ENCODE measurements around the gene FAM210A. TPM values are rescaled to one million over a fixed set of nuclear protein-coding genes. Genes with fewer than 3 reads are reported as not detected.

Gene FAM210A
- total RNA-seq, 4 donors from 2014 or later, result 9.7 to 15.8 (median 14.6) TPM

DNA sequence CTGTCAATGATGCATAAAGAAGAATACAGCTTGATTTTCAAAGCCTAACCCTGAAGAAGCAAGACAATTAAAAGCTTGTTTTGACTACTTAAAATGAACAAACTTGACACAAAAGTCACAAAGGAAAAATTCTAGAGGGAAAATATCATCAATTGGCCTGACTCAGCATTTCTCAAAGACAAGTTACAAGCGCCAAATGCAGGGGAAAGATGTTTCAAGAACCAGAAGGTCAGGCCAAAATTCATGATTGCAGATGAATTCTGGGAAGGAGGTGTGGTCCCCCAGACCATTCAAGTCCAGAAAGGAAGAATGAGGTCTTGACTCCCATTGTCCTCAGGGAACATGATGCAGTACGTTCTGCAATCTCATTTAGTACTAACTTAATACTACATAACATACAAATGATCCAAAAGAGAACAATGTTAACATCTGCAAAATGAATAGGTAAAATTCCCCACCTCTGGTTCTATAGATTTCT, 64.5 kb downstream of the FAM210A start:
- H3K36me3 ChIP-seq, result peaks cover 0 to 39% (median 0%) of the 10 kb centered on the region in 3 donors
- no peaks in the 10 kb centered on the region for H3K4me1 ChIP-seq
- no peaks in the 10 kb centered on the region for H3K9me3 ChIP-seq
- H3K4me3 ChIP-seq, result no peak overlapping the region
- no peaks in the 10 kb centered on the region for H3K27me3 ChIP-seq
- no peak overlapping the region for H3K27ac ChIP-seq
- DNase-seq, result no peak
- intact Hi-C loops (cut with DNase I), result no loop called here
- 66 to 73% methylated on average over 2 of the region's 2 CpGs for WGBS, 2 donors
- TF ChIP-seq POLR2A (IDR thresholded peaks at IDR 0.05), result no peak
- TF ChIP-seq, protein P1, sequence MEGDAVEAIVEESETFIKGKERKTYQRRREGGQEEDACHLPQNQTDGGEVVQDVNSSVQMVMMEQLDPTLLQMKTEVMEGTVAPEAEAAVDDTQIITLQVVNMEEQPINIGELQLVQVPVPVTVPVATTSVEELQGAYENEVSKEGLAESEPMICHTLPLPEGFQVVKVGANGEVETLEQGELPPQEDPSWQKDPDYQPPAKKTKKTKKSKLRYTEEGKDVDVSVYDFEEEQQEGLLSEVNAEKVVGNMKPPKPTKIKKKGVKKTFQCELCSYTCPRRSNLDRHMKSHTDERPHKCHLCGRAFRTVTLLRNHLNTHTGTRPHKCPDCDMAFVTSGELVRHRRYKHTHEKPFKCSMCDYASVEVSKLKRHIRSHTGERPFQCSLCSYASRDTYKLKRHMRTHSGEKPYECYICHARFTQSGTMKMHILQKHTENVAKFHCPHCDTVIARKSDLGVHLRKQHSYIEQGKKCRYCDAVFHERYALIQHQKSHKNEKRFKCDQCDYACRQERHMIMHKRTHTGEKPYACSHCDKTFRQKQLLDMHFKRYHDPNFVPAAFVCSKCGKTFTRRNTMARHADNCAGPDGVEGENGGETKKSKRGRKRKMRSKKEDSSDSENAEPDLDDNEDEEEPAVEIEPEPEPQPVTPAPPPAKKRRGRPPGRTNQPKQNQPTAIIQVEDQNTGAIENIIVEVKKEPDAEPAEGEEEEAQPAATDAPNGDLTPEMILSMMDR (IDR thresholded peaks at IDR 0.05), result no peak

GRCh38 chr18:13661051-13661778, 65.1 kb downstream of the FAM210A start:
- WGBS, 2 donors, result 73% methylated on average over 8 of the region's 8 CpGs
- intact Hi-C loops (cut with DNase I), result no loop called here

GRCh38 chr18:13660510-13660909, 65.8 kb downstream of the FAM210A start:
- 41 to 60% methylated on average over 5 of the region's 5 CpGs for WGBS, 2 donors
- intact Hi-C loops (cut with DNase I), result no loop called here

More at GRCh38 chr18:13661051-13661778, 65.1 kb downstream of the FAM210A start:
- Histone ChIP-seq H3K4me3 (no peak overlapping the region), H3K27me3 (no peaks in the 10 kb centered on the region), H3K4me1 (no peaks in the 10 kb centered on the region), H3K9me3 (no peaks in the 10 kb centered on the region), H3K27ac (no peak overlapping the region), H3K36me3 (peaks cover 0 to 33% (median 0%) of the 10 kb centered on the region in 3 donors)
- no peak for DNase-seq
- no peak for TF ChIP-seq POLR2A (IDR thresholded peaks at IDR 0.05)
- TF ChIP-seq, protein P1 (IDR thresholded peaks at IDR 0.05), result no peak

GRCh38 chr18:13658436-13659204, 67.7 kb downstream of the FAM210A start:
- Histone ChIP-seq H3K27ac (no peak overlapping the region), H3K36me3 (peaks cover 0 to 9% (median 0%) of the 10 kb centered on the region in 3 donors), H3K4me3 (no peak overlapping the region), H3K27me3 (no peaks in the 10 kb centered on the region), H3K9me3 (no peaks in the 10 kb centered on the region), H3K4me1 (peaks cover 0 to 9% (median 0%) of the 10 kb centered on the region in 3 donors)
- TF ChIP-seq, protein P1 (IDR thresholded peaks at IDR 0.05), result no peak
- TF ChIP-seq POLR2A (IDR thresholded peaks at IDR 0.05), result no peak
- DNase-seq, result no peak
- 76 to 77% methylated on average over 5 to 8 of the region's 8 CpGs for WGBS, 2 donors
- intact Hi-C loops (cut with DNase I), result no loop called here

More at GRCh38 chr18:13660510-13660909, 65.8 kb downstream of the FAM210A start:
- no peak for DNase-seq
- Histone ChIP-seq H3K4me3 (no peak overlapping the region), H3K27ac (no peak overlapping the region), H3K9me3 (no peaks in the 10 kb centered on the region), H3K36me3 (peaks cover 0 to 26% (median 0%) of the 10 kb centered on the region in 3 donors), H3K4me1 (no peaks in the 10 kb centered on the region), H3K27me3 (no peaks in the 10 kb centered on the region)
- no peak for TF ChIP-seq POLR2A (IDR thresholded peaks at IDR 0.05)
- TF ChIP-seq, protein P1 (IDR thresholded peaks at IDR 0.05), result no peak

DNA sequence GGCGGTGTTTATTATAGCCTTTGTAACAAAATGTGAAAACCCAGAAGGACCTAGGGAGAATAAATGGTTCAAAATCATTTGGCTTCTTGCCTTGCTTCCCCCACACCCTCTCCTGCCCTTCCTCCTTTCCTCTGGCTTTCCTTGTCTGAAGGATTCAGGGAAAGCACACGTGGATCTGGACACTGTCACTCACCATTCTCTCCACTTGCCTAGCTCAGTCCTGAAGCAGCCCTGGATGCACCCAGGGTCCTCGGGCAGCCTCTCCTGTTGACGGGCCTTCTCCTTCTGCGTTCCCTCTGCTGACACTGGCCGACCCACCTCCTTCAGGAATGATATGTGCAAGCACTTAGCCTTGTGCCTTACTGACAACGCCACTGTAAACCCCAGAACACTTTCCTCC, 68.4 kb downstream of the FAM210A start:
- Histone ChIP-seq H3K4me1 (peaks cover 0 to 10% (median 0%) of the 10 kb centered on the region in 3 donors), H3K4me3 (no peak overlapping the region), H3K36me3 (peaks cover 0 to 5% (median 0%) of the 10 kb centered on the region in 3 donors), H3K27me3 (no peaks in the 10 kb centered on the region), H3K9me3 (no peaks in the 10 kb centered on the region), H3K27ac (no peak overlapping the region)
- no peak for DNase-seq
- TF ChIP-seq, protein P1 (IDR thresholded peaks at IDR 0.05), result no peak
- no peak for TF ChIP-seq POLR2A (IDR thresholded peaks at IDR 0.05)
- intact Hi-C loops (cut with DNase I), result no loop called here
- 67 to 69% methylated on average over 6 to 7 of the region's 7 CpGs for WGBS, 2 donors

Measured in esophagus squamous epithelium (tissue), 5 donors.